OCI-LY3 (cell line): ENCODE data around the gene DOCK4.

Source experiments
- EZH2phosphoT487 ChIP-seq: fragments of 200-600 bp; shearing (Covaris generic); IDR thresholded peaks from 2 replicates; pipeline ENCODE4 v1.6.1; 2018; ENCODE audit warnings: antibody characterized with exemption, mixed run types, low read depth
- TF ChIP-seq, protein P1 (sequence below): fragments of 200-600, 300-600 bp; sonication (generic); IDR thresholded peaks from 2 replicates; pipeline ENCODE4 v1.5.1; 2014; ENCODE audit warnings: antibody characterized with exemption, low read length, low read depth

DNA sequence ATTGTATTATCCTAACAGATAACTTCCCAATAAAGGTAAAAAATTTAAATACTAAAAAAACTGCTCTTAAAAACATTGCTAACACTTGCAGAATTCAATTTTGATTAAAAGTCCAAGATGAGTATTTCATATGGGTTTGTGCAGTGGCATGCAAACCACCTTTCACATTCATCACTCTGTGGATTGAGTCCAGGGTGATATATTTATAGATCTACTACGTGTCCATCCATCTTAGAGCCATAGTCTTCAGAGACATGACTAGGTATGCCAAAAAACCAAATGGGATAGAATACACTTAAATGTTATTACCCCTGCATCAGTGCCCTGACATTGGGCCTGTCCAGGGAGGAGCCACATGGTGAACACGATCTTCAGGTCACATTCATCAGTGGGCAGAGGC is 96.0 kb downstream of the DOCK4 start:
- TF ChIP-seq, protein P1, sequence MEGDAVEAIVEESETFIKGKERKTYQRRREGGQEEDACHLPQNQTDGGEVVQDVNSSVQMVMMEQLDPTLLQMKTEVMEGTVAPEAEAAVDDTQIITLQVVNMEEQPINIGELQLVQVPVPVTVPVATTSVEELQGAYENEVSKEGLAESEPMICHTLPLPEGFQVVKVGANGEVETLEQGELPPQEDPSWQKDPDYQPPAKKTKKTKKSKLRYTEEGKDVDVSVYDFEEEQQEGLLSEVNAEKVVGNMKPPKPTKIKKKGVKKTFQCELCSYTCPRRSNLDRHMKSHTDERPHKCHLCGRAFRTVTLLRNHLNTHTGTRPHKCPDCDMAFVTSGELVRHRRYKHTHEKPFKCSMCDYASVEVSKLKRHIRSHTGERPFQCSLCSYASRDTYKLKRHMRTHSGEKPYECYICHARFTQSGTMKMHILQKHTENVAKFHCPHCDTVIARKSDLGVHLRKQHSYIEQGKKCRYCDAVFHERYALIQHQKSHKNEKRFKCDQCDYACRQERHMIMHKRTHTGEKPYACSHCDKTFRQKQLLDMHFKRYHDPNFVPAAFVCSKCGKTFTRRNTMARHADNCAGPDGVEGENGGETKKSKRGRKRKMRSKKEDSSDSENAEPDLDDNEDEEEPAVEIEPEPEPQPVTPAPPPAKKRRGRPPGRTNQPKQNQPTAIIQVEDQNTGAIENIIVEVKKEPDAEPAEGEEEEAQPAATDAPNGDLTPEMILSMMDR, result no peak
- TF ChIP-seq EZH2phosphoT487, result no peak
